GM21825 (cell line): ENCODE results near the gene MAP2K2.

Experiments used
- ATAC-seq: cut with Tn5 transposase; IDR thresholded peaks from one replicate; pipeline ENCODE4 v1.9.1; 2021; ENCODE audit warnings: mild to moderate bottlenecking, moderate library complexity; ENCODE audit not compliant: unreplicated experiment

MAP2K2 gene

DNA sequence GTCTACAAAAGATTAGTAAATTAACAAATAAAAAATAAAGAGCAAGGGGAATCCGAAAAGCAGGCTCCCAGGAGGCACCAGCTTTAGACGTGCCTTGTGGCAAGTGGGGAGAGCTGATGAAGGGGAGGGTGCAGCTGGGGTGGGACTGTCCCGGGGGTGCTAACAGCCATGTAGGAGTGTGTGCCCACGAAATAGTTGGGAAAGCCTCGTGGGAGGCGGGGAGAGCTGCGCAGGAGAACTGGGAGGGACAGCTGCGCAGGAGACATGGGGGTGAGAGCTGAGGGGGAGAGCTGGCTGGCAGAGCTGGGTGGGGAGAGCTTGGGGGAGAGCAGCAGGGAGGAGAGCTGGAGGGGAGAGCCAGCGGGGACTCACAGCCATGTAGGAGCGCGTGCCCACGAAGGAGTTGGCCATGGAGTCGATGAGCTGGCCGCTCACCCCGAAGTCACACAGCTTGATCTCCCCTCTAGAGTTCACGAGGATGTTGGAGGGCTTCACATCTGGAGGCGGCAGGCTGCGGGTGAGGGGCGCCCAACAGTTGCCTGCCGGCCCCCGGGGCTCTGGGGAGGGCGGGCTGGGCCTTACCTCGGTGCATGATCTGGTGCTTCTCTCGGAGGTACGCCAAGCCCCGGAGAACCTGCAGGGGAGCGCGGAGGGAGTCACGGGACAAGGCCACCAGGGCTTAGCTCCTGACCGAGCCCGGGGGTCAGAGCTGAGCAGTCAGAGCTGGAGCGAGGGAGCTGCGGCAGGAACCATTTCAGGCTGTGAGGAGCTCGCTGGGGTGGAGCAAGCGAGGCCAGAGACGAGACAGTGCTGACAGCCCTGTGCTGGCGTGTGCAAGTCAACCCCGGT, 23.1 kb downstream of the MAP2K2 start:
- ATAC-seq: no peak

GRCh38 chr19:4099041-4099764, 24.7 kb downstream of the MAP2K2 start:
- no peak for ATAC-seq

- ATAC-seq: no peak
Measured at GRCh38 chr19:4098493-4098892, 25.4 kb downstream of the MAP2K2 start.

- no peak for ATAC-seq
Measured at GRCh38 chr19:4097501-4097900, 26.4 kb downstream of the MAP2K2 start.

GRCh38 chr19:4096049-4096892, 27.7 kb downstream of the MAP2K2 start:
- no peak for ATAC-seq

DNA sequence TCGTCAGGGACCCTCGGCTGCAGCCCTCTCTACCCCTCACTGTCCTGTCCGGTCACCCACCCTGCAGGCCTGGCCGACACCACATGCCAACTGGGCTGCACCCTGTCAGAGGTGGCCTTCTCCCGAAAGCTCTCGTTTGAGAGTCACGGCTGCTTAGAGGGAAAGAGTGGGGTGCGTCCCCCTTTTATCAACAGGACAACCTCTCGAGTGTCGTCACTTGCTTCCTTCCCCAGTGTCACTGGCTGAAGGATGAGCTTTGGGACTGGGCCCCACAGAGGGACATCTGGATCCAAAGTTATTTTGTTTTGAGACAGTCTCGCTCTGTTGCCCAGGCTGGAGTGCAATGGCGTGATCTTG, 28.5 kb downstream of the MAP2K2 start:
- no peak for ATAC-seq

DNA sequence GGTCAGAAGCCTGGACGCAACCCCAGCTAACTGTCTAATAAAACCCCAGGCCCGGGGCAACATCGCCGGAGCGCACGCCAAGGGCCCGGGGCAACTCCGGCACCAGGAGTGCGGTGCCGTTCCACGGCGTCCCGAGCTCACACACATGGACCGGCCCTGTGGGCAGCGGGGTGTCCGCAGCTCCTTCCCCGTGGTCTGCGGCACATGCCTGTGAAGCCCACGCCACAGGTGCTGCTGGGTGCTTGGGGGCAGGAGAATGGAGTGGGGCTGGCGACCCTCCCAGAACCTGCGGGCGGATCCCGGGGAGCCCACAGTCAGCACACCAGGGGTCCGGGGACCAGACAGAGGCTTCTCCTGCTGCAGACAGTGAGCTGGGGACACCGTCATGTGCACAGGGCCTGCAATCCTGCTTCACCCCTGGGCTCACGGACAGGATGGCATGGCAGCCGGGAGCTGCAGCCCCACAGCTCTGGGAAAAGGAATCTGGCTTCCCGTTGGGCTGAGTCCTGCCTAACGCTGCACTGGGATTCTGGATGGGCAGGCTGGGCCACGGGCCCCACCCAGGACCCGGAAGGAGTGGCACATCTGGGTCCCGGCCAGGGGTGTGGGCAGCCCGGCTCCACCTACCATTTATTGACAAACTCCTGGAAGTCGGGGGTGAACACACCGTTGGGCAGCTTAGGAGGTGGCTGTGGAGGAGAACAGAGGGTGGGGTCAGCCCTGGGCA, 29.0 kb downstream of the MAP2K2 start:
- no peak for ATAC-seq

DNA sequence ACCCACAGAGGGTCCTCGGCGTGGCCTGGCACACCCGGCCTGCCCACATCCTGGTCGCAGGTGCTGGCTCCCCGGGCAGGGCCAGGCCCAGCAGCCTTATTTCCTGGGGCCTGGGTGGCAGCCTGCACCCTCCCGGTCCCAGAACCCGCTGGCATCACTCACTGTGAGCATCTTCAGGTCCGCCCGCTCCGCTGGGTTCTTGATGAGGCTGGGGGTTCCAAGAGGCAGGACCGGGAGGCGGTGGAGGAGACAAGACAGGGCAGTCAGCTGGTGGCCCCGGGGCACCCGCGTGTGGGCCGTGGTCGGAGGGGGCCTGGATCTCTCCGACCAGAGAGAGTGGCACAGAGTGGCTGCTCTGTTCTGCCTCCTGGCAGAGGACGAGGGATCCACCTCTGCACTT, 29.6 kb downstream of the MAP2K2 start:
- no peak for ATAC-seq

DNA sequence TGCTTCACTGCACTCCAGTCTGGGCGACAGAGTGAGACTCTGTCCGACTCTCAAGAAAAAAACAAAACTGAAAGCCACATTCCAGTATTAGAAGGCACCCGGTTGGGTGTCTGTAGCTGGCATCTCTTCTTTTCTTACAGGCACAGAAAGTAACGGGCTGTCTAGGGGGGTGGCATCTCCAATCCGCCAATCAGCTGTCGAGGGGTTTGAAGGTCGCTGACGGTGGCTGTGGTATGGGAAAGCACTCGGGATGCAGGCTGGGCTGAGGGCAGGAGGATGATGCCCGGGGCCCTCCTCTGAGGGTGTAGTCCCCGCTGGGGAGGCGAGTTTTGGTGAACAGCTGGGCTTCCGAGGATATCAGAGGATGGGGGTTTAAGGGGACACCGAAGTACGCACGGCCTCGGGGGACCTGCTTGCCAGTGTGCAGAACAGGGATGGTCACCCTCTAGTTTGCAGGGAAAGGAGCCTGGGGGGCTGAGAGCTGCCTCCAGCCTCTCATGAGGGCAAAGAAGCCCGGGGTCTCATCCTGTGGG, 30.2 kb downstream of the MAP2K2 start:
- ATAC-seq: no peak

- ATAC-seq: no peak
Measured at GRCh38 chr19:4090356-4091220, 33.3 kb downstream of the MAP2K2 start.

- no peak for ATAC-seq
Measured at GRCh38 chr19:4089946-4090345, 34.0 kb downstream of the MAP2K2 start.

DNA sequence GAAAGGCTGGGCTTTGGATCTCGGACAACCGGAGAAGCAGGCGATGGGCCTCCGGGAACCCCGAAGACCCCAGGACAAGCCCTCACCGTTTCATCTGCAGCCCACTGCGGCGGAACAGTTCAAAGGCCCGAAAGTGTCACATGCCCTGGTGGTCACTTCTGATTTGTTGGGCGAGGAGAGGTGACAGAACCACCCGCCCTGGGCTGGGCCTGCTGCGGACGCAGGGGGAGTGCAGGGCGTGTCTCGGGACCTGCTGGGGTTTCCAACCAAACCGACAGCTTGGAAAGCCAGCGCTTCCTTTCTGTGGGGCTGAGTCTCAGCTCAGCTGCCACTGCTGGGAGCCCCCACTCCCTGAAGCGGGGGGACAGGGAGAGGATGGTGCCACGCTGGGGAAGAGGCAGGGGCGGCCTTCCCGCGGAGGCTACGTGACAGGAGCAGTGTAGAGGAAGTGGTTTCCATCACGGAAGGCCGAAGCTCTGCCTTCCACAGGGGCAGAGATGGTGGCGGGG, 34.5 kb downstream of the MAP2K2 start:
- peak; percentile 49 for ATAC-seq

GRCh38 chr19:4088975-4089374, 34.9 kb downstream of the MAP2K2 start:
- peak; percentile 15 for ATAC-seq

DNA sequence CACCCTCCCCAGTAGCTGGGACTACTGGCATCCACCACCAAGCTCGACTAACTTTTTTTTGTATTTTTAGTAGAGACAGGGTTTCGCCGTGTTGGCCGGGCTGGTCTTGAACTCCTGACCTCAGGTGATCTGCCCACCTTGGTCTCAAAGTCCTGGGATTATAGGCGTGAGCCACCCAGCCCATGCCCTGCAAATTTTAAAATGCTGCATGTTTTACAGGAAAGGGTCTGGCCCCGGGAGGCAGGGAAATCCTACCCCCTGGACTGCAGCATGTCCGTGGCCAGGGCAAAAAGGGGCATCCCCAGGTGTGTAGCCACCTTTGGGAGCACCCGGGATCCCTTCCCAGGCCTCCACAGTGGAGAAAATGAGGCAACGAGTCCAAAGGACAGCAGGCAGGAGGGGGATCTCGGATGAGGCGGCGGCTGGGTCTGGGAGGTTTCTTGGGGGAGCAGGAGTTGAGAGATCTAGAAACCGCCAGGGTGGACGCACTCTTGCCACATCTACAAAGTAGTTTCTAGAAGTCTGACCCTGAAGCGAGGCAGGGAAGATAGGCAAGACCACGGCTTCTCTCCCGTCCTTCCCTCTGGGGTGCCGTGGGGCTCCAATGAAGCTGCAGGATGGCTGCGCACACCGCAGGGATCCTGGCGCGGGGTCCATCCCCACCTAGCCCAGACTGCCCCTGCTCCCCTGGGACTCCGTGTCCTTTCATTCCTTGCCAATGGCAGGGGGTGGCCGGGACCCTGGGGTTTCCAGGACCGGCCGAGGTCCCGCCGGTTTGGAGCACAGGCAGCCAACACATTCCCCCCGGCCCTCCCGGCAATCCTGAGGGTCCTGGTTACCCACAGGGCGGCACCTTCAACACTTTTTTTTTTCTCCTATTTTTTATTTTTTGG, 35.9 kb downstream of the MAP2K2 start:
- no peak for ATAC-seq

GRCh38 chr19:4086411-4086867, 37.5 kb downstream of the MAP2K2 start:
- no peak for ATAC-seq

- no peak for ATAC-seq
Measured at GRCh38 chr19:4084547-4084877, 39.4 kb downstream of the MAP2K2 start.

DNA sequence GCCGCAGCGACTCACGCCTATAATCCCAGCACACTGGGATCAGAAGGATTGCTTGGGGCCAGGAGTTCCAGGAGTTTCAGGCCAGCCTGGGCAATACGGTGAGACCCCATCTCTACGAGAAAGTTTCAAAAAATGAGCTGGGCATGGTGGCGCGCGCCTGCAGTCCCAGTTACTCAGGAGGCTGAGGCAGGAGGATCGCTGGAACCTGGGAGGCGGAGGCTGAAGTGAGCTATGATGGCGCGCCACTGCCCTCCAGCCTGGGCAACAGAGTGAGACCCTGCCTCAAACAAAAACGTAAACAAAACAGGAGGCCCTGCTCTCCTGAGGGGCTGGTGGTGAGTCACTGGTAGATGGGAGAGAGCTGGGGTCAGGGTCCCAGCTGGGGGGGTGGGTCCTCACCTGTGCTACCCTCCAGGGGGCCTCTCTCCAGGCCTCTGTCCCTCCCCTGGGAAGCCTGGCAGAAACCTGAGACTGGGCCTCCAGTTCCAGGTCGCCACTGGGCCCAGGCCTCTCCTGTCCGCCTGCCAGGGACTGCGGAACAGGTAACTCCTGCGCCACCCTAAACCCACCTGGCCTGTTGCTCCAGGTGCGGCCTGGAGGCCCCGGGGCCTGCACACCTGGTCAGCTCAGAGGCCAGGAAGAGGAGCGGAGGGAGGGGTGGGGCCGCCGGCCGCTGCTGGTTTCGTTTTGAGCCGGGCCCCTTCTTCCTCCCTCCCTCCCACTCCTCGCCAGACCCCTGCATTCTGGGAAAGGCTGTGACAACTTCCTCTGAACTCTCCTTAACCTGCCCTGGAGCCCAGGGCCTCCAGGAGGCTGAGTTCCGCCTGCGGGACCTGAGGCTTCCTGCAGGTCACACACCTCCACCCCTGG, 40.0 kb downstream of the MAP2K2 start:
- ATAC-seq: no peak
